ENCODE measurements around the gene STX19. TPM values are rescaled to one million over a fixed set of nuclear protein-coding genes. Genes with fewer than 3 reads are reported as not detected.

The STX19 gene
- polyA plus RNA-seq, 3 donors: not detected

DNA sequence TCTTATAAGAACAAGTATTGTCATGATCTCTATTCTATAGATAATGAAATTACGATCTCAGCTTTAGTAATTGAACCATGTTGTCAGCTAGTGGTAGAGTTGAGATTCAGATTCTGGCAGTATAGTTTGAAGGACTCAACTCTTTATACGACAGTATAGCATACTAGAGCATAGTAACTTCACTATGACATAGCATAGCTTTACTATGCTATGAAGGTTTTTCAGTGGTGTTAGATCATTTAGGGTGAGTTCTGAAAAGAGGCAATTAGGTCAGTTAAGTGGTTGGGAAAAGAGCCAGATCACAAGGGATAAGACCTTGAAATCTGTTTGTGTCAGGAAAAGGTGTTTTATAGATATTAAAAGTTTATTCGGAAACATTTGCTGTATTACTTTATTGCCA lies 8.1 kb downstream of the STX19 start:
- Mint-ChIP-seq H3K4me1 (no peaks in the 10 kb centered on the region), H3K36me3 (no peaks in the 10 kb centered on the region), H3K9me3 (peaks cover 0 to 1% (median 0%) of the 10 kb centered on the region in 7 donors), H3K4me3 (no peak overlapping the region), H3K27ac (no peak overlapping the region), H3K27me3 (ENCODE audit: low read depth in 3 of 3) (no peaks in the 10 kb centered on the region)
- Histone ChIP-seq H3K36me3 (replicated peaks in 1 of 2; ENCODE audit: control insufficient read depth in 1 of 2, insufficient read depth in 2 of 2, low read length in 2 of 2) (no peaks in the 10 kb centered on the region), H3K79me2 (ENCODE audit: insufficient read depth, low read length) (no peaks in the 10 kb centered on the region), H3K9me3 (replicated peaks in 1 of 2; ENCODE audit: control insufficient read depth in 1 of 2, insufficient read depth in 1 of 2, low read length in 2 of 2) (no peaks in the 10 kb centered on the region), H3K4me3 (replicated peaks in 1 of 3; ENCODE audit: low read depth in 2 of 3, low read length in 3 of 3) (no peak overlapping the region), H3K27ac (ENCODE audit: low read depth in 1 of 2, low read length in 2 of 2) (no peak overlapping the region), H3K27me3 (ENCODE audit: control insufficient read depth in 2 of 2, insufficient read depth in 2 of 2, low read length in 2 of 2) (no peaks in the 10 kb centered on the region), H3K4me2 (replicated peaks; ENCODE audit: extremely low read depth, low read length, poor library complexity, severe bottlenecking) (no peak overlapping the region), H3K4me1 (ENCODE audit: control insufficient read depth in 1 of 2, insufficient read depth in 2 of 2, low read length in 2 of 2) (no peaks in the 10 kb centered on the region), H3K9ac (ENCODE audit: insufficient read depth, low read length, poor library complexity, severe bottlenecking) (no peak overlapping the region), H4K20me1 (ENCODE audit: insufficient read depth, low read length) (no peaks in the 10 kb centered on the region), H2AFZ (ENCODE audit: insufficient read depth, low read depth, low read length, poor library complexity, severe bottlenecking) (no peak overlapping the region)
- TF ChIP-seq, protein P1, sequence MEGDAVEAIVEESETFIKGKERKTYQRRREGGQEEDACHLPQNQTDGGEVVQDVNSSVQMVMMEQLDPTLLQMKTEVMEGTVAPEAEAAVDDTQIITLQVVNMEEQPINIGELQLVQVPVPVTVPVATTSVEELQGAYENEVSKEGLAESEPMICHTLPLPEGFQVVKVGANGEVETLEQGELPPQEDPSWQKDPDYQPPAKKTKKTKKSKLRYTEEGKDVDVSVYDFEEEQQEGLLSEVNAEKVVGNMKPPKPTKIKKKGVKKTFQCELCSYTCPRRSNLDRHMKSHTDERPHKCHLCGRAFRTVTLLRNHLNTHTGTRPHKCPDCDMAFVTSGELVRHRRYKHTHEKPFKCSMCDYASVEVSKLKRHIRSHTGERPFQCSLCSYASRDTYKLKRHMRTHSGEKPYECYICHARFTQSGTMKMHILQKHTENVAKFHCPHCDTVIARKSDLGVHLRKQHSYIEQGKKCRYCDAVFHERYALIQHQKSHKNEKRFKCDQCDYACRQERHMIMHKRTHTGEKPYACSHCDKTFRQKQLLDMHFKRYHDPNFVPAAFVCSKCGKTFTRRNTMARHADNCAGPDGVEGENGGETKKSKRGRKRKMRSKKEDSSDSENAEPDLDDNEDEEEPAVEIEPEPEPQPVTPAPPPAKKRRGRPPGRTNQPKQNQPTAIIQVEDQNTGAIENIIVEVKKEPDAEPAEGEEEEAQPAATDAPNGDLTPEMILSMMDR (IDR thresholded peaks at IDR 0.05): no peak
- DNase-seq: no peak
- WGBS (ENCODE audit: insufficient coverage): no CpG with 5 or more reads among the region's 3 CpGs
- intact Hi-C loops (cut with micrococcal nuclease): no loop called here

DNA sequence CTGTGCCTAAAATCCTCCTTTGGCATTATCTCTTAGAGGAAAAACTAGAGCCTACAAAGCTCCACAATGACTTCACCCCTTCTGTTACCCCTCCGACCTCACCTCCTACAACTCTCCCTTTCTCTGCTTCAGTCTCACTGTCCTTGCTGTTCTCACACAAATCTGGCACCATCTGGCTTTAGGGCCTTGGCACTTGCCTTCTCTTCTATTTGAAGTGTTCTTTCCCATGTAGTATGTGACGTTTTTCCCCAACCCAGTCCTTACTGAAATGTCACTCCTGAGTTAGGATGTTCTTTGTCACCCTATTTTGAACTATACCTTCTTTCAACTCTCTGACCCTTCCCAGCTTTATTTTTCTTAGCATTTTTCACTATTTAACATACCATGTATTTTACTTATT lies 8.7 kb downstream of the STX19 start:
- intact Hi-C loops (cut with micrococcal nuclease): no loop called here
- Histone ChIP-seq H3K27me3 (ENCODE audit: control insufficient read depth in 2 of 2, insufficient read depth in 2 of 2, low read length in 2 of 2) (no peaks in the 10 kb centered on the region), H3K9ac (ENCODE audit: insufficient read depth, low read length, poor library complexity, severe bottlenecking) (no peak overlapping the region), H2AFZ (ENCODE audit: insufficient read depth, low read depth, low read length, poor library complexity, severe bottlenecking) (no peak overlapping the region), H4K20me1 (ENCODE audit: insufficient read depth, low read length) (no peaks in the 10 kb centered on the region), H3K36me3 (replicated peaks in 1 of 2; ENCODE audit: control insufficient read depth in 1 of 2, insufficient read depth in 2 of 2, low read length in 2 of 2) (no peaks in the 10 kb centered on the region), H3K9me3 (replicated peaks in 1 of 2; ENCODE audit: control insufficient read depth in 1 of 2, insufficient read depth in 1 of 2, low read length in 2 of 2) (no peaks in the 10 kb centered on the region), H3K79me2 (ENCODE audit: insufficient read depth, low read length) (no peaks in the 10 kb centered on the region), H3K4me1 (ENCODE audit: control insufficient read depth in 1 of 2, insufficient read depth in 2 of 2, low read length in 2 of 2) (no peaks in the 10 kb centered on the region), H3K4me2 (replicated peaks; ENCODE audit: extremely low read depth, low read length, poor library complexity, severe bottlenecking) (no peak overlapping the region), H3K4me3 (replicated peaks in 1 of 3; ENCODE audit: low read depth in 2 of 3, low read length in 3 of 3) (no peak overlapping the region), H3K27ac (ENCODE audit: low read depth in 1 of 2, low read length in 2 of 2) (no peak overlapping the region)
- DNase-seq: no peak
- H3K4me3 Mint-ChIP-seq: no peak overlapping the region
- H3K9me3 Mint-ChIP-seq: peaks cover 0 to 1% (median 0%) of the 10 kb centered on the region in 7 donors
- WGBS (ENCODE audit: insufficient coverage): 86% methylated on average over 1 of the region's 2 CpGs
- TF ChIP-seq, protein P1 (IDR thresholded peaks at IDR 0.05): no peak
- peaks cover 0 to 3% of the 10 kb centered on the region in 2 donors for H3K36me3 Mint-ChIP-seq
- no peaks in the 10 kb centered on the region for H3K27me3 Mint-ChIP-seq (ENCODE audit: low read depth in 3 of 3)
- H3K27ac Mint-ChIP-seq: no peak overlapping the region
- no peaks in the 10 kb centered on the region for H3K4me1 Mint-ChIP-seq

Data from CD14-positive monocyte (primary cell).